HL-60 (cell line): Measurements from ENCODE around the gene RUNX3.

Experiments
- CTCF ChIP-seq: IDR thresholded peaks from one replicate; pipeline ENCODE4 v1.5.1; 2011; ENCODE audit warnings: low read length, control low read depth, inconsistent platforms; ENCODE audit not compliant: insufficient read depth
- GABPA ChIP-seq: IDR thresholded peaks from 2 replicates; pipeline ENCODE4 v1.6.1; 2012; ENCODE audit warnings: low read depth
- POLR2AphosphoS5 ChIP-seq: IDR thresholded peaks from 2 replicates; pipeline ENCODE4 v1.6.1; 2012; ENCODE audit warnings: low read depth
- REST ChIP-seq: IDR thresholded peaks from 2 replicates; pipeline ENCODE4 v1.6.1; 2012; ENCODE audit warnings: low read depth; ENCODE audit not compliant: insufficient replicate concordance
- SPI1 ChIP-seq: IDR thresholded peaks from 2 replicates; pipeline ENCODE4 v1.6.1; 2012; ENCODE audit warnings: low read depth, mild to moderate bottlenecking, borderline replicate concordance

DNA sequence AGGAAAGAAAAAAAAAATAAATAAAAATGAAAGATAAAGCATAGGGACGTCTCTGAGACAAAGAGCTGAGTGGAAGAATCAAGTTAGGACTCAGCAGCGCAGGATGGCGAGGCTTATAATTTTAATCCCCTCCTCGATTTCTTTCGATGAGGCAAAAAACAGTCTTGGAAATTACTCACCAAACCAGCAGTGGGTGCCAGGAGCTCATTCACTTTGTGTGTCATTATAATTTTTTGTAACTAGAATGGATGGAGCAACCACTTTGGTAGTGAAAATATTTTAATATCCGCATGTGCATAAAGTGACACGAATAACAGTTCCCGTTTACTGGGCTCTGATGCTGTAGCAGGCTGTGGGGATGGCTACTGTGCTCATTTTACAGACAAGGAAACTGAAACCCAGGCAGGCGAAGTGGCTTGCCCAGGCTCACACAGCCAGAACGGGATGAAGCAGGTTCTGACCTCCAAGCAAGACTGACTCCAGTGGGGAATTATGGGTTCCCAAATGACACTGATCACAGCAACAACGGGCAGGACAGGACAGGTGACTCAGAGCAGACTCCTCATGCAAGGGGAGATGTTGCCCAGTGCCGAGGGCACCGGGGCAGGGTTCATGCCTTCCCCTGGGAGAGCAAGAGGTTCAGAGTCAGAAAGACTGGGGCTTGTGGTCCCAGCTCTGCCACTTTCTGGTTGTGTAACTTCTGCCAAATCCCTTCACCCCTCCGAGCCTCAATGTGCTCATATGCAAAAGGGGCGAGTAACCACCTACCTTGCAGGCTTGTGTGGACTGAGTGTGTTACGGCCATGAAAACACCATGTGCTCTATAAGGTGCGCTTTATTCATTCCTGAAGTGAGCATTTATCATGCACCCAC is 63.6 kb downstream of the RUNX3 start:
- TF ChIP-seq CTCF: no peak
- no peak for TF ChIP-seq POLR2AphosphoS5
- no peak for TF ChIP-seq GABPA
- no peak for TF ChIP-seq SPI1
- TF ChIP-seq REST: no peak
